Stimulated activated naive CD8-positive, alpha-beta T cell treated with anti-CD3 and anti-CD28 coated beads, Interleukin-15, Interleukin-2, amounts not matched to agents 100 ng/mL and 50 ng/mL, for 24 hours (primary cell): Measurements from ENCODE around the gene ERGIC3.
"Not testable (repeated sequence)": the region's sequence is repeated elsewhere in the genome, so short reads cannot be mapped to it uniquely, and the experiment has no call there.

Source experiments
- H3K27ac Mint-ChIP-seq: one replicate; pipeline ENCODE4 v1.8.0; 2021; ENCODE audit warnings: mild to moderate bottlenecking, mixed read lengths
- H3K27me3 Mint-ChIP-seq: one replicate; pipeline ENCODE4 v1.8.0; 2021; ENCODE audit warnings: mixed read lengths
- H3K36me3 Mint-ChIP-seq: one replicate; pipeline ENCODE4 v1.8.0; 2021; ENCODE audit warnings: low read depth, mixed read lengths
- H3K4me1 Mint-ChIP-seq: one replicate; pipeline ENCODE4 v1.8.0; 2021; ENCODE audit warnings: low read depth, mixed read lengths
- H3K4me3 Mint-ChIP-seq: one replicate; pipeline ENCODE4 v1.8.0; 2021; ENCODE audit warnings: mild to moderate bottlenecking, mixed read lengths
- H3K9me3 Mint-ChIP-seq: one replicate; pipeline ENCODE4 v1.8.0; 2021; ENCODE audit warnings: mixed read lengths

Gene ERGIC3

DNA sequence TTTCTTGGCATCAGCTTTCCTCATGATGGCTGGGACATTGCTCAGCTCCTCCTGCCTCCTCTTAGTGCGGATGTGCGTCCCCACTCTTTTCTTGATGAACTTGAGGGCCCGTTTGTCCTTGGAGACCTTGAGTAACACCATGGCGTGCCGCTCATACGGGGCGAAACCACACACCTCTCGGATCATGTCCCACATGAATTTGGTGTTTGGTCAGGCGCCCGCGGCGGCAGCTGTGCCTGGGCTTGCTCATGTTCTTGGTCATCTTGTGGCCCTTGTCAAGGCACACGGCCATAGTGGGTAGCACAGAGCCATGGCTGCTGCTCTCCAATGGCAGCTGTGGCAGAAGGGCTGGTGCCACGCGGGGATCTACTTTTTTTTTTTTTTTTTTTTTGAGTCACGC lies 2.6 kb downstream of the ERGIC3 start:
- peaks cover 20% of the 10 kb centered on the region for H3K36me3 Mint-ChIP-seq
- no peaks in the 10 kb centered on the region for H3K27me3 Mint-ChIP-seq
- H3K4me1 Mint-ChIP-seq, result peaks cover 22% of the 10 kb centered on the region
- H3K9me3 Mint-ChIP-seq, result no peaks in the 10 kb centered on the region
- no peak overlapping the region for H3K27ac Mint-ChIP-seq
- no peak overlapping the region for H3K4me3 Mint-ChIP-seq

DNA sequence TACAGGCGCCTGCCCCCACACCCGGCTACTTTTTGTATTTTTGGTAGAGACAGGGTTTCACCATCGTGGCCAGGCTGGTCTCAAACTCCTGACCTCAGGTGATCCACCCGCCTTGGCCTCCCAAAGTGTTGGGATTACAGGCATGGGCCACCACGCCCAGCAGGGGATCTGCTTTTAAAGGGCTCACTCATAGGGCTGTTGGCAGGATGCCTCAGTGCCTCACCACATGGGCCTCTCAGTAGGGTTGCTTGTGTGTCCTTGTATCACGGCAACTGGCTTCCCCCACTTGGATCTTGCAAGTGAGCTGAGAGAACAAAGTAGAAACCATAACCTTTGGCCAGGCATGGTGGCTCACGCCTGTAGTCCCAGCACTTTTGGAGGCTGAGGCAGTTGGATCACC lies 3.1 kb downstream of the ERGIC3 start:
- H3K36me3 Mint-ChIP-seq, result peaks cover 23% of the 10 kb centered on the region
- H3K9me3 Mint-ChIP-seq, H3K27ac Mint-ChIP-seq, H3K4me3 Mint-ChIP-seq, H3K27me3 Mint-ChIP-seq: not testable (repeated sequence)
- H3K4me1 Mint-ChIP-seq, result peaks cover 22% of the 10 kb centered on the region

DNA sequence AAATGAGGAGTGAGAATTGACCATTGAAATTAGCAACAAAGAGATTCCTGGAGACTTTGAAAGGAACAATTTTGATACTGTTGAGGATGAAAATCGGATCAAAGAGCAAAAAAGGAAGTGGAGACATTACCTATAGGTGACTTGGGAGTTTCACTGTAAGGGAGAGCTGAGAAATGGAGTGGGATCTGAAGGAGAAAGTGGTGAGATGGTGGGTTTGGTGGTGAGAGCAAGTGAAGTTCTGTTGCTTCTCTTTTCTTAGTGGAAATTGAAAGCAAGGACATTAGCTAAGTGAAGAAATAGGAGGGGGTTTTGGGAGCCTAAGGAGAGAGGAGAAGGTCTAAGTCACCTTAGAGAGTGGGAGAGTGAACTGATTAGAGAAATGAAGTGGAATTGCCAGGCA lies 4.2 kb downstream of the ERGIC3 start:
- H3K36me3 Mint-ChIP-seq, result peaks cover 25% of the 10 kb centered on the region
- H3K9me3 Mint-ChIP-seq, result no peaks in the 10 kb centered on the region
- H3K4me3 Mint-ChIP-seq, result no peak overlapping the region
- H3K27ac Mint-ChIP-seq, result no peak overlapping the region
- H3K4me1 Mint-ChIP-seq, result peaks cover 20% of the 10 kb centered on the region
- H3K27me3 Mint-ChIP-seq, result no peaks in the 10 kb centered on the region

DNA sequence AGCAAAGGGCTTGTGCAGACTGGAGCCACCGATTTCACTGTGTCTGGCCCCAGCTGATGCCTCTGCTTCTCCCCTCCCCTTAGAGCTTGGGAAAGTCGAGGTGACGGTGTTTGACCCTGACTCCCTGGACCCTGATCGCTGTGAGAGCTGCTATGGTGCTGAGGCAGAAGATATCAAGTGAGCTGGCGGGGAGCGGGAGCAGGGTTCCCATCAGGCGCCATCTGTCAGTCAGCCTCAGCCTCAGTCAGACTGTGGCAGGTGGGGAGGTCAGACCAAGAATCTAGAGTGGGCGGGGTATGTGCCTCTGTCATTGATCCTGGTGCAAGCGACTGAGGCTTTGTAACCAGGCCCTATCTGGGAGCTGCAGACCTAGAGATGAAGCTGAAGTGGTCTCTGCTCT lies 5.5 kb downstream of the ERGIC3 start:
- Mint-ChIP-seq H3K36me3 (peaks cover 25% of the 10 kb centered on the region), H3K9me3 (no peaks in the 10 kb centered on the region), H3K4me1 (peaks cover 9% of the 10 kb centered on the region), H3K27ac (no peak overlapping the region), H3K27me3 (no peaks in the 10 kb centered on the region), H3K4me3 (no peak overlapping the region)

DNA sequence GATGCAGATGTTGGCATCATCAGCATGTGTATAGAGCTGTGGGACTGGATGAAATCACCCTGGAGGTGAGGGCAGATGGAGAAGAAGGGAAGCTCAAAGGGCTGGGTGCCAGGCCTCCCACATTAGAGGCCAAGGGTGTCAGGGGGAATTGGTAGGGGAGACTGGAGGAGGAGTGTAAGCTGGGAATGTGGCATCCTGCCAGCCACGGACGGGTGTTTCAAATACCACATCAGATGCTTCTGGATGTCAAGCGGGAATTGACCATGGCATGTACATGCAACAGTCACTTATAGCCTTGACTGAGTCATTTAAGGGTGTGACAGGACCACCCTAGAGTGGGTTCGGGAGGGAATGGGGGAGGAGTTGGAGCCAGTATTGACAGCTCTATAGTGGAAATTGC lies 9.6 kb downstream of the ERGIC3 start:
- H3K27ac Mint-ChIP-seq, result no peak overlapping the region
- H3K4me3 Mint-ChIP-seq, result no peak overlapping the region
- no peaks in the 10 kb centered on the region for H3K4me1 Mint-ChIP-seq
- H3K27me3 Mint-ChIP-seq, result no peaks in the 10 kb centered on the region
- H3K9me3 Mint-ChIP-seq, result no peaks in the 10 kb centered on the region
- H3K36me3 Mint-ChIP-seq, result peaks cover 32% of the 10 kb centered on the region

DNA sequence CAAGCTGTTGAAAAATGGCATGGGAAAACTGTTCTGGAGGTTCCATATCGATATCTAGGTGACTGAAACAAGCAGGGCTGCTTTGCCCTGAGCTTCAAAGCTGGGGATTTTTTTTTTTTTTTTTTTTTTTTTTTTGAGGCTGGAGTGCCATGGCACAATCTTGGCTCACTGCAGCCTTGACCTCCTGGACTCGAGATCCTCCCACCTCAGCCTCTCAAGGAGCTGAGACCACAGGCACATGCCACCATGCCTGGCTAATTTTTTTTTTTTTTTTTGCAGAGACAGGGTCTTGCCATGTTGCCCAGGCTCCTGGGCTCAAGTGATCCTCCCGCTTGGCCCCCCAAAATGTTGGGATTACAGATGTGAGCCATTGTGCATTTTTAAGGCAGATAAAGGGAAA lies 11.0 kb downstream of the ERGIC3 start:
- Mint-ChIP-seq H3K27ac (no peak overlapping the region), H3K9me3 (no peaks in the 10 kb centered on the region), H3K36me3 (peaks cover 32% of the 10 kb centered on the region), H3K4me3 (no peak overlapping the region), H3K27me3 (no peaks in the 10 kb centered on the region), H3K4me1 (no peaks in the 10 kb centered on the region)

DNA sequence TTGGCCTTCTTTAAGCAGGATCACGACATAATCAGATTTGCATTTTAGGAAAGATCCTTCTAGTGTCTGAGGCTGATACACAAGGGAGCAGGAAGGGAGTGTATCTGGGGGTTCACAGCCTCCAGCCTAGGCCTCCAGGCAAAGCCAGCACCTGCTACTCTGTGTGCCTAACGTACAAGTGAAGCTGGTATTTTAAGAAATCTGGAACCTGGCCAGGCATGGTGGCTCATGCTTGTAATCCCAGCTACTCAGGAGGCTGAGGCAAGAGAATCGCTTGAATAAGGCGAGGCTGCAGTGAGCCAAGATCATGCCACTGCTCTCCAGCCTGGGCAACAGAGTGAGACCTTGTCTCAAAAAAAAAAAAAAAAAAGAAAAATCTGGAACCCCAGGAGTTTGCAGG lies 13.6 kb downstream of the ERGIC3 start:
- H3K36me3 Mint-ChIP-seq, result peaks cover 21% of the 10 kb centered on the region
- not testable (repeated sequence) for H3K4me3 Mint-ChIP-seq, H3K4me1 Mint-ChIP-seq, H3K9me3 Mint-ChIP-seq, H3K27me3 Mint-ChIP-seq, H3K27ac Mint-ChIP-seq

DNA sequence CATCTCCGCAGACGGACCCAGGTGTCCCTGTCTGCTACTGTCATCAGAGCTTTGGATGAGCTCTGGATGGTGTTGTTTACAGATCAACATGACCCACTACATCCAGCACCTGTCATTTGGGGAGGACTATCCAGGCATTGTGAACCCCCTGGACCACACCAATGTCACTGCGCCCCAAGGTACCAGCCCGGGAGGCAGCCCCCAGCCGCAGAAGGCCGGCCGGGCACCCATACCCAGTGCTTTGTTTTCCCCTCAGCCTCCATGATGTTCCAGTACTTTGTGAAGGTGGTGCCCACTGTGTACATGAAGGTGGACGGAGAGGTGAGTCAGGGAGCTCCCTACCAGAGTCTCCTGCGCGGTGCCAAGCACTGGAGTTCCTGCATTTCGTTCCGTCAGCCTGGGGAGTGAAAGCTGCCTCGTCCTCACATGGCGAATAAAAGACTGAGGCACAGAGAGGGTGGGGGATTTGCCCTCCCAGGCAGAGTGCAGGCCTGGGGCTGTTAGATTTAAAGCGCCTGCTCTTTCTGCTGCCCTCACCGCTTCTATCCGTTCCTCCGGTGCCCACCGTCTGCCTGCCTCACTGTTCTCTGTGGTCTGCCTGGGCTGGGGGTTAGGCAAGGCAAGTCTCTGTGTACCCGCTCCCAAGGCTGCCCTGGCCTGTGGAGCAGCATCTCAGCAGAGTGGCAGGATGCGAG lies 14.2 kb downstream of the ERGIC3 start:
- Mint-ChIP-seq H3K9me3 (no peaks in the 10 kb centered on the region), H3K27me3 (no peaks in the 10 kb centered on the region), H3K4me3 (no peak overlapping the region), H3K36me3 (peaks cover 21% of the 10 kb centered on the region), H3K27ac (no peak overlapping the region), H3K4me1 (no peaks in the 10 kb centered on the region)

DNA sequence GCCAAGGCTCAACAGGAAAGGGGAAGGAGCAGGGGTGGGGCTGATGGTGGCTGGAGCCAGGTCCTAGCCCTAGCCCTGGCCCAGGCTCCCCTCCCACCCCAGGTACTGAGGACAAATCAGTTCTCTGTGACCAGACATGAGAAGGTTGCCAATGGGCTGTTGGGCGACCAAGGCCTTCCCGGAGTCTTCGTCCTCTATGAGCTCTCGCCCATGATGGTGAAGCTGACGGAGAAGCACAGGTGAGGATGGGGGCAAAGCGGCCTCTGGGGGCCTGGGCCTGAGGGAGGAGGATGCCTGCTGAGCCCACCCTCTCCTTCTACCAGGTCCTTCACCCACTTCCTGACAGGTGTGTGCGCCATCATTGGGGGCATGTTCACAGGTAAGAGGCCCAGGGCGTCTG lies 15.0 kb downstream of the ERGIC3 start:
- no peaks in the 10 kb centered on the region for H3K4me1 Mint-ChIP-seq
- peaks cover 21% of the 10 kb centered on the region for H3K36me3 Mint-ChIP-seq
- H3K27me3 Mint-ChIP-seq, result no peaks in the 10 kb centered on the region
- no peak overlapping the region for H3K27ac Mint-ChIP-seq
- no peaks in the 10 kb centered on the region for H3K9me3 Mint-ChIP-seq
- H3K4me3 Mint-ChIP-seq, result no peak overlapping the region

DNA sequence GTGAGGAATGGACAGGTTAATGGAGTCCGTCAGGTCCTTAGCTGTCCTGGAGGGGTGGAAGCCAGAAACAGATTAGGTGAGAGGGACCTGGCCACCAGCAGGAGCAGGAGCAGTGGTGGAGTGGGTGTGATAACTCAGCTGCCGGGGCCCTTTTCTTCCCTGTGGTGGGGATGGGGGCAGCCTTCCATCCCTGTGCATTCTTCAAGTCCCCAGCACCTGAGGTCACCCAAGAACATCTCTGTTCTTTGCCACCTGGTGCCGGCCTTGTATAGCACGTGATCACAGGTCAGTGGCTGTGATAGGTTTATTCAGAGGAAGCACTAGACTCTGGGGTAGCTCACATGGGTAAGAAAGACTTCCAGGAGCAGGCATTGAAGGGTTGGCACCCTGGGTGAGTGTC lies 16.6 kb downstream of the ERGIC3 start:
- Mint-ChIP-seq H3K9me3 (no peaks in the 10 kb centered on the region), H3K27me3 (no peaks in the 10 kb centered on the region), H3K27ac (no peak overlapping the region), H3K4me3 (no peak overlapping the region), H3K36me3 (peaks cover 21% of the 10 kb centered on the region), H3K4me1 (no peaks in the 10 kb centered on the region)

DNA sequence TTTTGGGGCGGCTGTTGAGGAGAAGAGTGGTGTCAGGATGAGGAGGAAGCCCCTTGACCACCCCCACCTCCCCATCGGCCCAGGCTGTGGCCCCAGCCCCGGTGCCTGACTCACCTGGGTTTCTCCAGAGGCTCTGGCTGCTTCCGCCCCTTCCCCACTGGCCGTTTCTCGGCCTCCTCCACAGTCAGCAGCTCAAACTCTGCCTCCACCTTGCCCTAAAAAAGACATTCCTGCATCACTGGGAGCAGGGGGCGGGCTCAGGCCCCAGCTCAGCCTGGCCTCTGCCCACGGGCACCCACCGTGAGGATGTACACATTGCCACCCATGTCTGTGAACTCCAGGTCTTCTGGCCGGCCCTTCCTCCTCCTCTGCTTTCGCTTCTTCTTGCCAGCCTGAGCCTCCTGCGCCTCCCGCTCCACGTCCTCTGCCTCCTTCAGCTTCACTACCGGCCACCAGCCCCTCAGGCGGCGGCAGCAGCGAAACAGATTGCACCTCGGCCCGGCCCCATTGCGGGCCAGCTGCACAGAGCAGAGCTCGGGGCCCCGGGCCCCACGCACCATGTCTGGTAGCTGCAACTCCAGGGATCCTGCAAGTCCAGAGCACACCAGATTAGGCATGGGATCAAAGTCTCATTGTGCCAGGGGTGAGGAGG lies 17.3 kb downstream of the ERGIC3 start:
- no peaks in the 10 kb centered on the region for H3K9me3 Mint-ChIP-seq
- H3K4me1 Mint-ChIP-seq, result no peaks in the 10 kb centered on the region
- H3K27me3 Mint-ChIP-seq, result no peaks in the 10 kb centered on the region
- peaks cover 20% of the 10 kb centered on the region for H3K36me3 Mint-ChIP-seq
- H3K4me3 Mint-ChIP-seq, result no peak overlapping the region
- no peak overlapping the region for H3K27ac Mint-ChIP-seq

DNA sequence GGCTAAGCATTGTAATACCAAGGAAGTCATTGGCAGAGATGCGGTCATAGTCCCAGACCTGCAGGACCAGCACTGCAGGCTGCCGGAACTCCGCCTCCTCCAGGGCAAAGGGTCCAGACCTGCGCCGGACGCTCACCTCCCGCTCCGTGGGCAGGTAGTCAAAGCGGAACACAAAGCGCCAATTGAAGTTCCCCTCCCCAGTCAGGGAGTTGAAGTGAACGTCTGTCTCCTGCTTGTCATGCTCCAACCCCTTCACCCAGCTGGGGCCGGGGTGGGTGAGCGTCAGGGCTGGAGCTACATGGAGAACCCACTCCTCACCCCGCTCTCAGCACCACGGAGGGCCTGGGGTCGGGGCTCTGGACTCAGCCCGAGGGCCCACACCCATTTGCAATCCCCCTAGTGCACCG lies 18.2 kb downstream of the ERGIC3 start:
- Mint-ChIP-seq H3K9me3 (no peaks in the 10 kb centered on the region), H3K27ac (no peak overlapping the region), H3K4me3 (no peak overlapping the region), H3K27me3 (no peaks in the 10 kb centered on the region), H3K36me3 (peaks cover 11% of the 10 kb centered on the region), H3K4me1 (no peaks in the 10 kb centered on the region)

DNA sequence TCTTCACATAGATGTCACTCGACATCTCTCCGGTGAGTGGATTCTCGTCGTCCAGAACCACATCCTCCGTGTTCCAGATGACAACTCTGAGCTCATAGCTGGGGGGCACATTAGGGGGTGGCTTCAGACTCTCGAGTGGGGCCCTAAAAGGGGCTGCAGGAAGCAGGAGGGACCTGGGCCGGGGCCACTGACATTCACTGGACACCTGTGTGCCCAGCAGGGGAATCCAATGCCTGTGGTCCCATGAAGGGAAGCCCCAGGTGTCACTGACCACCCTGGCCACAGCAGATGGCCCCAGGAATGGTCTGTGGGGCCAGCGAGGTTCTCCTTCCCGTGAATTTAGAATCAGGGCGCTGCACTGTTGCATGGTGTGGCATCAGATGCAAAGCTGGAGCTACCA lies 18.7 kb downstream of the ERGIC3 start:
- Mint-ChIP-seq H3K36me3 (peaks cover 7% of the 10 kb centered on the region), H3K27me3 (no peaks in the 10 kb centered on the region), H3K9me3 (no peaks in the 10 kb centered on the region), H3K4me1 (no peaks in the 10 kb centered on the region), H3K27ac (no peak overlapping the region), H3K4me3 (no peak overlapping the region)

DNA sequence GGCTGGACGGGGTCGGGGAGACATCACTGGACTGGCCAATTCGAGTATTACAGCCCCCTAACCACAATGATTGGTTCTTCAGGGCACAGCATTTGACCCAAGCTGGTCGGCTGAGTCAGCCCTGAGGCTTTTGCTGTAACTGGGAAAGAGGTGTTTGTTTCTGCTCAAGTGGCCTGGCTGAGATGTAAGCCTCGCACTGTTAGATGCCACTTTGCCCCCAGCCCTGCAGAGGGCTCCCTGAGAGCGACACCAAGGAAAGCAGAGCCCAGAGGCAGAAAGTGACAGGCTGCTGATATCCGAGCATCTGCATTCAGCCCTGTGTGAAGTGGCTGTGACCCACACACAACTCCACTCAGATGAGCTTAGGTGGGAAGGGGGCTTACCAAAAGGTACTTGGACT lies 19.4 kb downstream of the ERGIC3 start:
- H3K36me3 Mint-ChIP-seq, result peaks cover 4% of the 10 kb centered on the region
- H3K4me1 Mint-ChIP-seq, result no peaks in the 10 kb centered on the region
- H3K27ac Mint-ChIP-seq, result no peak overlapping the region
- H3K9me3 Mint-ChIP-seq, result no peaks in the 10 kb centered on the region
- no peak overlapping the region for H3K4me3 Mint-ChIP-seq
- no peaks in the 10 kb centered on the region for H3K27me3 Mint-ChIP-seq

DNA sequence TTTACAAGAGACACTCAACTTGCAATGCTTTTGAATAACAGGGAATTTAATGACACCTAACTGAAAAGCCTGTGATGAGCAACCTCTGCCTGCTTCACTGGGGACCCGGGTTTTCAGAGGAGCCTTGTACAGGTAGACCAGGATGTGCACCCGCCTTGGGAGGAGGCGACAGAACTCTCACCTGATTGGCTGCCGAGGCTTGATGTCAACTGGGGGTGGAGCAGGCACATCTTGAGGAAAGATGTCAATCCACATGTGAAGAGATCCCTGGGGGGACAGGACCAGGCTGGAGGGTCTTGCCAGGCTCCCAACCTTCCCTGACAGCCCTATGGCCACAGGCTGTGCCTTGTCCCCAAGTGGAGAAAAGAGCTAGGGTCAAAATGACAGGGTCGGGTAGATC lies 19.8 kb downstream of the ERGIC3 start:
- Mint-ChIP-seq H3K27me3 (no peaks in the 10 kb centered on the region), H3K4me3 (no peak overlapping the region), H3K9me3 (no peaks in the 10 kb centered on the region), H3K27ac (no peak overlapping the region), H3K36me3 (peaks cover 4% of the 10 kb centered on the region), H3K4me1 (no peaks in the 10 kb centered on the region)

DNA sequence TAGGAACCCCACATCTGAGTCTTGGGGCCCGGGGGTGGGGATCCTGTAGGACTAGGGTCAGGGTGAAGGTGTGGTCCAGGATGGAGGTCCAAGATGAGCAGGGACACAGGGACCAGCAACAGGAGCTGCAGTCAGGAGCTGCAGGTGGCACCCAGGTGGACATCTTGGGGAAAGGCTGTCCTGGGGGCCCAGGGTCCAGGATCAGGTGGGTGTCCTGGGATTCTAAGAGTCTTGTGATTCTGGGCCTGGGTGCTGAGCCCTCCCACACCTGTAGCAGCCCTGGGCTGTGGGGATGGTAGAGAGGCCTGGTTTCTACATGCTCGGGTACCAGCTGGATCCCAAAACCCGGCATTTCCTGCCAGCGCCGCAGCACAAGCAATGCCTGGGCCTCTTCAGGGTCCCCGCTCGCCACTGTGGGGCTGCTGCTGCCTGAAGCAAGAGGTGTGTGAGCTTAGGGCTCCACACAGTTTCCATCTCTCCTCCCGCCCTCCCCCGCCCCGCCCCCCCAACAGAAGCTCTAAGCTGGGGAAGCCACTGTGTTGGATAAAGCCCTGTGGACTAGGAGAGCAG lies 20.7 kb downstream of the ERGIC3 start:
- H3K27me3 Mint-ChIP-seq, result no peaks in the 10 kb centered on the region
- no peaks in the 10 kb centered on the region for H3K9me3 Mint-ChIP-seq
- no peak overlapping the region for H3K27ac Mint-ChIP-seq
- no peak overlapping the region for H3K4me3 Mint-ChIP-seq
- no peaks in the 10 kb centered on the region for H3K4me1 Mint-ChIP-seq
- peaks cover 4% of the 10 kb centered on the region for H3K36me3 Mint-ChIP-seq
